Amniotic epithelial cell (primary cell): ENCODE measurements around the gene RABEPK.
A peak's percentile ranks its signal among the peaks of the same experiment; 100 is the strongest.
"Not testable (repeated sequence)": the region's sequence is repeated elsewhere in the genome, so short reads cannot be mapped to it uniquely, and the experiment has no call there.

ENCODE experiments used
- DNase-seq: peaks from one replicate; pipeline ENCODE4 v3.0.0-alpha.2; 2010; ENCODE audit warnings: low read depth

Gene RABEPK

DNA sequence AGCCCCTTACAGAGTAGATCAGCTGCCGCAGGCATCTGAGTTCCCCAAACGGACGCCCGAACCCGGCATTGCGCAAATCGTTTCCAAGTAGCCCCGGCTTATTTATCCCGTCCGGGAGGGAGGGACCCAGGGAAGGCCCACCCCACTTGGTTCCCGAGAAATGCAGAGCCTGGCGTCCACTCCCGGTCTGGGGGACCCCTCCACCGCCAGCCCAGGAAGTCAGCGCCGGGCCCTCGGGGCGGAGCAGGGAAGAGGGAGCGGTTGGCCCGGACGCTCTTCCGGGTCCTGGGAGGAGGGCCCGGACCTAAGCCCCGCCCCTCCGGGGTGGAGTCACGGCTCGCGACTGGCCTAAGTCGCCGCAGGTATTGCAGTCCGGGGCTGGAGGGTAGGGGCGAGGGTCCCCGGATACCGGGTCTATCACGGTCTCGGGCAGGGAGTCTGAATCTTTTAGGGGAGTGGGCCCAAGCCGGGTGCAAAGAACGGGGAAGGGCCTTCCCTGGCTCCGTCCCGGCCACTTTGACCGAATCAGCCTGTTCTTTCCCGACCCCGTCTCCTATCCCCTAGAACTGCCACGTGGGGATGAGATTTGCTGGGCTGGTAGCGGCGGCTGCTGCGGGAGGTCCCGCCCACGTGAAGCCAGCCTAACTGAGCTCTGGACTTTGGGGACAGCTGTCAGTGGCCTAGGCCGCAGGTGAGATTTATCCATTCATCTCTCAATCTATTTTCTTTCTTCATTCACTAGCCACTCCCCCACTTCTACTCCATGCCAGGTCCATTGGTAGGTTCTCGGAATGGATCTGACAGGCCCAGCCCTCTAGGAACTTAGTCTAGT is at the start of gene RABEPK:
TSS of gene RABEPK (plus strand) at position 327 of the 832 bp plus-strand sequence. CDS start 2,472 bp downstream, outside the sequence.
- DNase-seq: peak; percentile 96

DNA sequence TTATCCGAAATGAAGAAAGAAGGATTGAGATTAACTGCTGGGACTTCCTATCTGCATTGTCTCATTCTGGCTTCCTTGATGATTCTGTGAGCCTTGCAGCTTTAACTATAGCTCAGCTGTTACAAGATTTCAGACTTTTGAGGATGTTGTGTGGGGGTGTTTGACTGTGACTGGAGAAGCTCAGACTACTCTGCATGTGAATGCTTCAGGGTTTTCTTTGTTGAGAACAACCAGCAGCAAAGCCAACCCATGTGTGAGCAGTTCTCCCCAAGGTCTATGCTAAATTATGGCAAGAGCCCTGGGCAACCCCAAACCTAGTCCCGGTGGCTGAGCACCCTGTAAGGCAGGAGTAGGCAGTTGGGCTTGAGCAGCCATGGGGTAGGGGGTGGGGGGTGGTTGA is 48.6 kb upstream of the RABEPK start:
- no peak for DNase-seq

GRCh38 chr9:125153712-125154367 is 46.5 kb upstream of the RABEPK start:
- DNase-seq: no peak

GRCh38 chr9:125156551-125156950 is 43.8 kb upstream of the RABEPK start:
- no peak for DNase-seq

DNA sequence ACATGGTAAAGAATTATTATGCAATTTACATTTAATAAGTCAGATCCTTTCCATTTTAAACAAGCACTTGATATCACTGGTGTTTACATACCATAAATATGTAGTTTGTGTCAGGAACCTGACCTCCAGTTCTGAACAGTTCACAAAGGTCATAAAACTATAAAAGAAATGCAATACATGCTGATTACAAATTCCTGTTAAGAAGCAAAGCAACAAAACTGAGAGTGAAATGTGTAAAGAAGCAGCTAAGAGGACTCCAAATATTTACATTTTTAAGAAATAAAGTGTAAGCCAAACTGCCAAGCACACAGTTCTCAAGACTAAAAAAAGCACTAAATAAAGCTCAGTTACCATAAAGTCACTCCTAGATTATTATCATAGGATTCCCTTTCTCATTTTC is 39.6 kb upstream of the RABEPK start:
- no peak for DNase-seq

GRCh38 chr9:125161284-125161918 is 38.9 kb upstream of the RABEPK start:
- DNase-seq: peak; percentile 40

DNA sequence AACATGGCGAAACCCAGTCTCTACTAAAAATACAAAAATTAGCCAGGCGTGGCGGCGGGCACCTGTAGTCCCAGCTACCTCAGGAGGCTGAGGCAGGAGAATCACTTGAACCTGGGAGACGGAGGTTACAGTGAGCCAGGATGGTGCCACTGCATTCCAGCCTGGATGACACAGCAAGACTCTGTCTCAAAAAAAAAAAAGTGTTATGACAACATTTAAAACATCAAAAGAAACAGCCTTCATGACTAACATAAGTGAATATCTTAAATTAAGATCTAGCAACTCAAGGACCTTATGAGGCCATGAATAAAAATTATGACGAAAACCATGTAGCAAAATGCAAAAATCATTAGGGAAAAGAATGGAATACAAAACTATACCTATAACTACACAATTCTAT is 37.5 kb upstream of the RABEPK start:
- DNase-seq: not testable (repeated sequence)

DNA sequence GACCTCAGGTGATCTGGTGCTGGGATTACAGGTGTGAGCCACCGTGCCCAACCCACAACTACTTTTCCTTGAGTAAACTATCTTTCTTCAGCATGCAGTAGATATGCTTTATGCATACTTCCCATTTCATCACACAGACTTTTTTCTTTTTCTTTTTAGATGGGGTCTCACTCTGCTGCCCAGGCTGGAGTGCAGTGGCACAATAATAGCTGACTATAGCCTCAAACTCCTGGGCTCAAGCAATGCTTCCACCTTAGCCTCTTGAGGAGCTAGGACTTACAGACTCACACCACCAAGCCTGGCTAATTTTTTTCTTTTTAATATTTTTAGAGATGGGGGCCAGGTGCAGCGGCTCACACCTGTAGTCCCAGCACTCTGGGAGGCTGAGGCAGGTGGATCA is 33.6 kb upstream of the RABEPK start:
- no peak for DNase-seq

- no peak for DNase-seq
Measured at GRCh38 chr9:125169895-125170294, 30.4 kb upstream of the RABEPK start.

DNA sequence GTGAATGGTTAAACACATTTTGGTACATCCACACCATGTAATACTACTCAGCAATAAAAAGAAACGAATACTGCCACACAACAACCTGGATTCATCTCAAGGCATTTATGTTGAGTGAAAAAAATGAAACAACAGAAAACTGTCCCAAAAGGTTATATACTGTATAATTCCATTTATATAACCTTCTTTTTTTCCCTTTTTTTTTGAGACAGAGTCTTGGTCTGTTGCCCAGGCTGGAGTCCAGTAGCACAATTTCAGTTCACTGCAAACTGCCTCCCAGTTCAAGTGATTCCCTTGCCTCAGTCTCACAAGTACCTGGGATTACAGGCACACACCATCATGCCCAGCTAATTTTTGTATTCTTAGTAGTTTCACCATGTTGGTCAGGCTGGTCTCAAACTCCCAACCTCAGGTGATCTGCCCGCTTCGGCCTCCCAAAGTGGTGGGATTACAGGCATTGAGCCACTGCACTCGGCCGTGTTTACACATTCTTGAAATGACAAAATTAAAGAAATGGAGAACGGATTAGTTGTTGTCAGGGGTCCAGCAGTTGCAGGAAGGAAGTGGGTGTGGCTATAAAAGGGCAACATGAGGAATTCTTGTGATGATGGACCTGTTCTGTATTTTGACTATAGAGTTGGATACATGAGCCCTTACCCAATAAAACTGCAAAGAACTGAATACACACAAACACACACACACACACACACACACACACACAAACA is 28.1 kb upstream of the RABEPK start:
- peak; percentile 47 for DNase-seq

- no peak for DNase-seq
Measured at GRCh38 chr9:125176636-125177035, 23.7 kb upstream of the RABEPK start.

DNA sequence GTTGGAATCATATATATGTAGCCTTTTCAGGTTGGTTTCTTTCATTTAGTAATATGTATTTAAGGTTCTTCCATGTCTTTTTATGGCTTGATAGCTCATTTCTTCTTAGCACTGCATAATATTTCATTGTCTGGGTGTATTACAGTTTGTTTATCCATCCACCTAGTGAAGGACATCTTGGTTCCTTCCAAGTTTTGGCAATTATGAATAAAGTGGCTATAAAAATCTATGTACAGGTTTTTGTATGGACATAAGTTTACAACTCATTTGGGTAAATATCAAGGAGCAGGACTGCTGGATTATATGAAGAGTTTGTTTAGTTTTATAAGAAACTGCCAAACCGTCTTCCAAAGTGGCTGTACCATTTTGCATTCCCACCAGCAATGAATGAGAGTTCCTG is 22.5 kb upstream of the RABEPK start:
- DNase-seq: no peak

DNA sequence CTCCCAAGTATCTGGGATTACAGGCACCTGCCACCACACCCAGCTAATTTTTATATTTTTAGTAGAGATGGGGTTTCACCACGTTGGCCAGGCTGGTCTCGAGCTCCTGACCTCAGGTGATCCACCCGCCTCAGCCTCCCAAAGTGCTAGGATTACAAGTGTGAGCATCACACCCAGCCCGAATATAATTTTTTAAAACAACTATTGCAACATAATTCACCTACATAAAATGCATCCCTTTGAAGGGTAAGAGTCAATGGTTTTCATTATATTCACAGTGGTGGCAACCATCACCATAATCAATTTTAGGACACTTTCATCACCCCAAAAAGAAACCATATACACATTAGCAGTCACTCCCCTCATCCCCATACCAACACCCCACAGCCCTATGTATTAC is 20.6 kb upstream of the RABEPK start:
- DNase-seq: not testable (repeated sequence)

DNA sequence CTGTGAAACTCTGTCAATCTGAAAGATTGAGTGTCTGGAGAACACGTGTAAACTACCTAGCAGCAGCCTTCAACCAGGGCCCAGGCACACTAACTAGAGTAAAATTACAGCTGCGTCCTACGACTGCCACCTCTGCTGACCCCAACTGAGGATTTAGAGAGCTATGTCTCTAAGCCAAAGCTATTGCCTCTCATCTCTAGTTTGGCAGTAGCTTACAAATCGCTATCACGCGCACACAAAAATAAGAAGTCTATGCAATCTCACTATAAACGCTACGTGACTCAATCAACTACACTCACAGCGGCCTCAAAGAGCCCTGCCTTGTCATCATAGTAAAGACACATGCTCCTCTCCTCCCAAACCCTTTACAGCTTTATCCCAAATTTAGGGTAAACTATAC is 19.5 kb upstream of the RABEPK start:
- no peak for DNase-seq

DNA sequence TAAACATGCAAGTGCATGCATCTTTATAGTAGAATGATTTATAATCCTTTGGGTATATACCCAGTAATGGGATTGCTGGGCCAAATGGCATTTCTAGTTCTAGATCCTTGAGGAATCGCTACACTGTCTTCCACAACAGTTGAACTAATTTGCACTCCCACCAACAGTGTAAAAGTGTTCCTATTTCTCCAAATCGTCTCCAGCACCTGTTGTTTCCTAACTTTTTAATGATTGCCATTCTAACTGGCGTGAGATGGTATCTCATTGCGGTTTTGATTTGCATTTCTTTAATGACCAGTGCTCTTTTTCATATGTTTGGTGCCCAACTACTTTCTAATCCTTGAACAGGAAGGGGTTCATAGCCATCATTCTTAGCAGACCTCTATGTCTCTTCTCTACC is 18.6 kb upstream of the RABEPK start:
- DNase-seq: not testable (repeated sequence)

DNA sequence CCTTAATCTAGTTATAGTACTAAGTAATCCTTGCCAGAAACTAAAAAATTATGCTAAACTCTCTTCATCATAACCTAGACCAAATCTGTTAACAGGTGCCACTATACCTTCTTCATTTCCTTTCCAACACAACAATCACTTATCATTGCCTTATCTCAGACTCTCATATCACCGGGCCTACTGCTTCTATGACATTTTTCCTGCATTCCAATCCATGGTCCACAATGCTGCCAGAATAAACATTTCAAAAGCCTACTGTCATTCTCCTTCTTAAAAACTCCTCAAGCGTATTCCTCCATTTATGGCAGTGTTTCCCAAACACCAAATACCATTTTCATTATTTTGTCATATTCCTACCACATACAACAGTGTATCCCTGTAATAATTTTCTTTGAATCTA is 17.3 kb upstream of the RABEPK start:
- no peak for DNase-seq

DNA sequence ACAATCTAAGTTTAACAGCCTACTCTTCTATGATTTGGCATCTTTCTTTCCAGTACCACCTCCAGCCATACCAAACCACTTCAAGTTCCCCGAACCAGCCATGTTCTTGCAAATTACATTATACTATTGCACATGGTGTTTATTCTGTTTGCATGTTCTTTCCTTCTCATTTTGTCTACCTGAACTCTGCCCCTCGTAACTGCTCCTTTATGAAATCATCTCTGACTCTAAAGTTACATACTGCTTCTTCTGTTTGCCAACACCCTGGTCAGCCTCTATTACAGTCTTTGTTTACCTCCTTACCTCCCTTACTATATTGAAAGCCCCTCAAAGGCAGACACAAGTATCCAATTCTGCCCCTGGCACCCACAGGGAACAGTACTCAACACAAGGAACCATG is 16.8 kb upstream of the RABEPK start:
- no peak for DNase-seq

GRCh38 chr9:125189011-125189360 is 11.4 kb upstream of the RABEPK start:
- DNase-seq: no peak

DNA sequence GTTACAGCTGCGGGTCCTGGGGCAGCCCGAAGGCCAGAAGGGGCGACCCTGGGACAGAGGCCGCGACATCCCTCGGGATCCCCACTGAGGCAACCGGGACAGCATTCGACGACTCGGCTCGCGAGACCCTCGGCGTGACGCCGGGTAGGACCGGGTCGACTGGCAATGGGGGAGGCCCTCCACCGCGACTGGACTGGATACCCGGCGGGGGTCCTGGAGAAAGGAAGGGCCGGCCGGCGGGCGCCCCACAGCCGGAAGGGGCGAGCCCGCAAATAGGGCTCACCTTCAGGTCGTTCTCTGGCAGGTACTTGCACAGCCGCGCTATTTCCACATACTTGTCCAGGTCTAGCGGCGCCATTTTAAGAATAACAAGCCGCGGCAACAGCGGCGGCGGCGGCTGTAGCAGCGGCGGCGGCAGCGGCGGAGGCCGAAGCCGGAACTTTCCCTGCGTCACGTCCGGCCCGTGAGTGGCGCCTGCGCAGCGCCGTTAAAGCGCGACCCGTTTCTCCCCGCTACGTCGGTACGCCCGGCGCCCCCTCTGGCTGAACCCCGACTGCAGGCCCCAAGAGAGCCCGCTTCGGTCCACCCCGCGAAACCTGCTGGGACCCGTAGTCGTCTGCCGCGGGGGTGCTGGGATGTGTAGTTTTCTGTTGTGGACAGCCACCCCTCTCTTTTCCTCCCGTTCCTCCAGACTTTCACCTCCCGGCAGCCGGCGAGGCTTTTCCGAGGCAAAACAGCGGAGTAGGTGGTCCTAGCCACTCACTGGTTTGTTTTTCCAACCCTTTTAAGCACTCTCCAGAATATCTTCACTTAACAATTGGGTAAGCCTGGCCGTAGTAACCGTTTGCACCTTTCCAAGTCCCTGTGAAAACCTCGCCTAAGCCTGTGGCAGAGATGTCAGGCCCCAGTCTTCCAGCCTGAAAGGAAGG is 10.7 kb upstream of the RABEPK start, which contains the start of gene PPP6C:
TSS of gene PPP6C (minus strand) at position 443 of the 929 bp plus-strand sequence. CDS start at position 358, 85 bp downstream.
- DNase-seq: peak; percentile 95

- peak; percentile 19 for DNase-seq
Measured at GRCh38 chr9:125190361-125190801, 10.0 kb upstream of the RABEPK start.

- peak; percentile 48 for DNase-seq
Measured at GRCh38 chr9:125194466-125194865, 5.9 kb upstream of the RABEPK start.
